Effector CD8-positive, alpha-beta T cell (primary cell): ENCODE data around the gene NBAS.
"Not testable (repeated sequence)": the region's sequence is repeated elsewhere in the genome, so short reads cannot be mapped to it uniquely, and the experiment has no call there.

Experiments used
- DNase-seq: peaks from one replicate; lab custom pipeline; 2025; lab: John Stamatoyannopoulos, UW

The NBAS gene

DNA sequence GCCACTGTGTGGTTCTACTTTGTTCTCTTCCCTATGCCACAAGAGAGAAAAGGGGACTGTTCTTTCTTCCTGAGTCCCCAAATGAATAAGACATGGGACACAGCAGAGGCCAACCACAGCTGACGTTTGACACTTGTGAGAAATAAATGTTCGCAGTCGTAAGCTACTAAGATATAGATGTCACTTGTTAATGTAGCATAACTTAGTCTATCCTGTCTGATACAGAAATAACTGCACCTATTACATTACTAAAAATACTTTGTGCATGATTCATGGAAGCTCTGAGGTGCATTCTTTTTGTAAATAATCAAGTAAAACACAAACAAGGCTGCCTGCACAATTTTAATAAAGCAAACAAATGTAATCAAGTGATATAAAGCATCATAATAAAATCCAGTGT is 148.8 kb downstream of the NBAS start:
- DNase-seq, result no peak

GRCh38 chr2:15410884-15411283 is 150.2 kb downstream of the NBAS start:
- DNase-seq, result no peak

DNA sequence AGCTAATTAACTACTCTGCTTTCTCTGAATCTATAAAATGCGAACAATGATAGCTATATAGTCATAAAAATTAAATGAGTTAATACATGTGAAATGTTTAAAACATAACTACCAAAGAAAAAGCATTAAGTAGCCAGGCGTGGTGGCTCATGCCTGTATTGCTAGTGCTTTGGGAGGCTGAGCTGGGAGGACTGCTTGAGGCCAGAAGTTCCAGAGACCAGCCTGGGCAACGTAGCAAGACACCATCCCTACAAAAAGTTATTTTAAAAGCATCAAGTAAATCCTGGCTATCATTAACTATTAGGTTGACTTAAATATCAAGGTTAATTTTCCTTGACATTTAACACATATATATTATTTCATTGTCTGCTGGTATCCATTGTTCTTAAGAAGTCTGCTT is 152.4 kb downstream of the NBAS start:
- DNase-seq, result no peak

DNA sequence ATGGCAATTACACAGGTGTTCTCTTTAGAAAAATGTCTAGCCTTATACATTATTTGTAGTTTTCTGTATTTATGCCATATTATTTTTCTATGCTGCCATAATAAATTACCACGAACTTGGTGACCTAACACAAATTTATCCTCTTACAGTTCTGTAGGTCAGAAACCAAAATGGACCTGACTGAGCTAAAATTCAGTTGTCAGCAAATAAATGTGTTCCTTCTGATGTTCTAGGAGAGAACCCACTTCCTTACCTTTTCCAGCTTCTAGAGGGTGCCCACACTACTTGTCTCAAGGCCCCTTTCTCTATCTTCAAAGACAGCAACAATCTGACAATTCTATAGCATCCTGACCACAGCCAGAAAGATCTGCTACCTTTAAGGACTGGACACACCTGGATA is 153.5 kb downstream of the NBAS start:
- no peak for DNase-seq

DNA sequence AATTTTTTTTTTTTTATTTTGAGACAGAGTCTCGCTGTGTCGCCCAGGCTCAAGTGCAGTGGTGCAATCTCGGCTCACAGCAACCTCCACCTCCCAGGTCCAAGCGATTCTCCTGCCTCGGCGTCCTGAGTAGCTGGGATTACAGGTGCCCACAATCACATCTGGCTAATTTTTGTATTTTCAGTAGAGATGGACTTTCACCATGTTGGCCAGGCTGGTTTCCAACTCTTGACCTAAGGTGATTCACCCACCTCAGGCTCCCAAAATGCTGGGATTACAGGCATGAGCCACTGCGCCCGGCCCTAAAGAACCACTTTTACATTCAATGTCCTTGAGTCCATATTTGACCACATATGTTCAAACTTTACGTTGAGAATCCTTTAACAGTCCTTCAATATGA is 156.6 kb downstream of the NBAS start:
- DNase-seq, result not testable (repeated sequence)

DNA sequence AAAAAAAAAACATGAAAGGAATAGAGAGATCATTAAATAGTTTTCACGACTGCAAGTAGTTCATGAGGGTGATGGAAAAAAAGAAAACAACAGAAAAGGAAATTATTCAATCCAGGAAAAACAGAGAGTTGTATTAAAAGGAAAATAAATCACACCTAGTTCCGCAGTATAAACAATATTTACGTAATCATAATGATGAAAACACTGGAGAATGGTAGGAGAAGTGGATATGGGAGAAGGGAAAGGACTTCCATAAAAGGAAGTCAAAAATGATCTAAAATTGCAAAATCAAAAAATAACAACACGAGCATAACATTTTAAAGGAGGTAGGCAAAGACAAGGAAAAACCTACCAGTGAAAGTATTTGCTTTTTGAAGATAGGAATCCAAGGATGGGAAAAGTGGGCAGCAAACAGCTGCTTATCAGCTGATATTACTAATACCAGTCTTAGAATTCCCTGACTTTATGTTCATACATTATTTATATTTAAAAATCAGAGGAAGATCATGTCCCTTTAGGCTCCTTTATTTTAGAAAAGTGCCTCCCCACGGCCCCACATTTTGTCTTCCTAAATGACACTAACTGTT is 160.8 kb downstream of the NBAS start:
- DNase-seq, result no peak

GRCh38 chr2:15399241-15399640 is 161.9 kb downstream of the NBAS start:
- no peak for DNase-seq

DNA sequence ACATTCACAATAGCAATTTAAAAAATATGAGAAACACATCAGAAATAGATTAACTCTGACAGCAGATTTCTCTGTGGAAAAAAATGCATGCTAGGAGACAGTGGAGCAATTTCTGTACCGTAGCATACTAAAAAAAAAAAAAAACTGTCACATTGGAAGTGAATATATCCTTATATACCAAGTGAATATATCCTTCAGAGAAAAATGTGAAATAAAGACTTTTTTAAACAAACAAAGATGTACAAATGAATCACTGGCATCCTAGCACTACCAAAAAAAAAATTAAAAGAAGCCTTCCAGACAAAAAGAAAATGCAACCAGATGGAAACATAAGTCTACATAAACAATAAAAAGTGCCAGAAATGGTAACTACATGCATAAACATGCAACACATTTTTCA is 169.4 kb downstream of the NBAS start:
- no peak for DNase-seq

- DNase-seq, result no peak
Observed at GRCh38 chr2:15389895-15390294, 171.2 kb downstream of the NBAS start.

DNA sequence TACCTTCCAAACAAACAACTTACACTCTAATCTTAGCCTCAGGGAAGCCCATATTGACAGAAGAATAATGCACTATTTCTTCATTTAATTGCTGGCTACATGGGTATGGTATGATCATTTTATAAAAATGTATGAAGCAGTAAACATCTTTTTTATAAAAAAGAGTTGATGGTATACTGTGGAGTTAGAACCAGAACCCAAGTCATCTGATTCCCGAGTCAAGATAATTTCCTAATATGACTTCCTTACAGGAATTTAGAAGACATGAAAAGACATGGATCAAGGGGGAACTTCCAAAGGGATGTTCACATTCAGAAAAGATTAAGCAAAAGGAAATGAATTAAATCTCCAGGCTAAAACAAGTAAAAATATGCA is 171.8 kb downstream of the NBAS start:
- no peak for DNase-seq

GRCh38 chr2:15388406-15389325 is 172.5 kb downstream of the NBAS start:
- DNase-seq, result no peak

DNA sequence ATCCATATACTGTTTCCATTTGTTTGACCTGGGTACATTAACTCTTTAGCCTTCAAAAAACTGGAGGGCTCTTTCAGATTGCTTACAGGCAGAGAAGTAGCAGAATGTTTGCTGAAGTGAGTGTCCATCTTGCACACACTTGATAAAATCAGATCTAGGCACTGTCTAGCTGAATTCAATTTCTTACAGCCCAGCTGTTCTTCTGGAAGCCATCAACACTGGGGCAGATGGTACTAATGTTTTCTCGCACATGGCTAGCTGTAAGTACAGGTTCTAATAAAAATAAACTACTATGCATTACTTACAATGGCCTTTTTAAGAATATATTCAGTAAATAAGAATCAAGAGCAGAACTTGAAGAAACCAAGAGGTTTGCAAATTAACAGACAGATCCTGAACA is 175.9 kb downstream of the NBAS start:
- DNase-seq, result no peak

DNA sequence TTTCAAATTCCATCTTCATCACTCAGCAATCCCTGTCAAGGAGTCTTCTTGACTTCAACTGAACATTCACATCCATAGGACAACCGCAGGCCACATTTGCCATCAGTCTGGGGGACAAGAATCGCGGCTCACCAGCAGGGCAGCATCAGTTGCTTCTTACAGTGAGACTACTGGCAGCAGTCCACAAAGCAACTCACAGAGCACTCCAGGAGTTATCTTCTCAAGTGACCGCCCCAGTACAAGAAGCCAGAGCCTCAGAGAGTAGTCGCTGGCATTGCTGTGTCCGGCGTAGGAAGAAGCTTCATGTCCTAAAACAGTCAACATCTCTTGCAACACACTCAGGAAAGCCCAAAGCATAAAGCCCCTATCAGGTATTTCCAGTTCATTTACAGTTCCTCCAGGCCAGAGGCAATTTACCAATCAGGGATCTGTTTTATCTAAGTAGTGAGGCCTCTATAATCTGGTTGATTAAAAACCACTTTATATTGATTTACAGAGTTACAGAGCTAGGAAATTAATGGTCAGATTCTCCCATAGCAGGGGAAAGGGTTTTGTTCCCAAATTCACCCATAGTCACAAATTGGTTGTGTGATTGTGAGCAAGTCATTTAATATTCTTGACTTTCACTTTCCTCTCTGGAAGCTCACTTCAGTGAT is 177.3 kb downstream of the NBAS start:
- DNase-seq, result no peak

GRCh38 chr2:15378148-15378908 is 182.8 kb downstream of the NBAS start:
- no peak for DNase-seq

DNA sequence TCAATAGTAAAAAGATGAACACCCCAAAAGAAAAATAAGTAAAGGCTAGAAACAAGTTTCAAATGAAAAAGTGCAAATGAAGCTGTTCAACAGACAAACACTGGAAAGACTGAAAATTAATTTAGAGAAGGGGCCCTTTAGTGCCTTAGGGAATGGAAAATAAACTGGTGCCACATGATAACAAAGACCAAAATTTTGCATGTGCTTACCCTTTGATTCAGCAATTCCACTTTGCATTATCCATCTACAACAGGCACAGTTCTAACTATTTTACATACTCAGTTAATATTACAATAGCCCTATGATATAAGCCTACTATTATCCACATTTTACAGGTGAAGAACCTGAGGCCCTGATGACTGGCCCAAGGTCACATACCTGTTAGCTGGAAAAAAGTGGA is 183.9 kb downstream of the NBAS start:
- DNase-seq, result no peak

- DNase-seq, result no peak
Observed at GRCh38 chr2:15372019-15372418, 189.1 kb downstream of the NBAS start.

GRCh38 chr2:15369129-15369528 is 192.0 kb downstream of the NBAS start:
- DNase-seq, result no peak

GRCh38 chr2:15367715-15368114 is 193.4 kb downstream of the NBAS start:
- no peak for DNase-seq

- DNase-seq, result no peak
Observed at GRCh38 chr2:15367205-15367604, 193.9 kb downstream of the NBAS start.

- DNase-seq, result no peak
Observed at GRCh38 chr2:15365411-15365810, 195.7 kb downstream of the NBAS start.

DNA sequence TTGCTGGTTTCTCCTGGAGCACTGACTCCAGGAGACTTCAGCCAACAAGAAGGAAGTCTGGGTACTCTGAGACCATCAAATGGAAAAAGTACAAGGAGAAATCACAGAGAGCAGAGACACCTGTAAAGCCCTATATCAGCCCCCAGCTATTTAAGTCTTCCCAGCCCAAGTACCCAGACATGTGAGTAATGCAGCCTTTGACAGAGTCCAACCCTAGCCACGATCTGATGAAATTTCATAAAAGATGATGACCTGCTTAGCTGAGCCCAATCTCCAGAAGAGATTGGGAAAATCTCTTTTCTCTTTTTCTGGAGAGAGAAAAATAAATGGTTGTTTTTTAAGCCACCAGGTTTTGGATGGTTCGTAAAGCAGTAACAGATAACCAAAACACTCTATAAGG is 196.6 kb downstream of the NBAS start:
- DNase-seq, result no peak

GRCh38 chr2:15363734-15364133 is 197.4 kb downstream of the NBAS start:
- no peak for DNase-seq
